A673 (cell line): ENCODE data around the gene TRMT5. TPM values are rescaled to one million over a fixed set of nuclear protein-coding genes. Genes with fewer than 3 reads are reported as not detected.

Experiments used
- BruUV-seq: library from RNA; stranded (reverse); fragments of 400-500 nt; replicated peaks from 2 replicates; lab custom pipeline; 2021; lab: Mats Ljungman, UMichigan
- CTCF ChIA-PET: fragments of 300-600 bp; sonication (Branson Sonifier 250); formaldehyde crosslinking; loops from one replicate; lab custom pipeline; 2022; ENCODE audit warnings: antibody characterized with exemption; lab: Charles Lee
- POLR2A ChIA-PET: fragments of 300-600 bp; sonication (Branson Sonifier 250); formaldehyde crosslinking; loops from one replicate; lab custom pipeline; 2022; ENCODE audit warnings: antibody characterized with exemption; ENCODE audit not compliant: low non-redundant PET; lab: Charles Lee
- DNase-seq: peaks from one replicate; pipeline ENCODE4 v3.0.0-alpha.2; 2015; ENCODE audit warnings: low spot score
- H3K27ac ChIP-seq: fragments of 200-600 bp; sonication (generic); 2 replicates; pipeline ENCODE4 v1.5.1; 2016; ENCODE audit warnings: mixed run types, low read depth, mild to moderate bottlenecking, mixed read lengths, antibody characterized with exemption, low read length; ENCODE audit not compliant: poor library complexity, severe bottlenecking
- H3K27me3 ChIP-seq: fragments of 200-600 bp; sonication (generic); replicated peaks from 2 replicates; pipeline ENCODE4 v1.6.1; 2017; ENCODE audit warnings: mixed run types, low read depth, mild to moderate bottlenecking, mixed read lengths, antibody characterized with exemption, low read length; ENCODE audit not compliant: insufficient read depth, poor library complexity
- H3K36me3 ChIP-seq: fragments of 200-600 bp; sonication (generic); 2 replicates; pipeline ENCODE4 v1.6.1; 2016; ENCODE audit warnings: mixed run types, mild to moderate bottlenecking, mixed read lengths, antibody characterized with exemption, low read length; ENCODE audit not compliant: insufficient read depth, poor library complexity, severe bottlenecking
- H3K4me1 ChIP-seq: fragments of 200-600 bp; sonication (generic); 2 replicates; pipeline ENCODE4 v1.6.1; 2017; ENCODE audit warnings: mixed run types, mild to moderate bottlenecking, mixed read lengths, antibody characterized with exemption, low read length; ENCODE audit not compliant: insufficient read depth, poor library complexity, severe bottlenecking
- H3K4me3 ChIP-seq: fragments of 200-600 bp; sonication (generic); 2 replicates; pipeline ENCODE4 v1.5.1; 2016; ENCODE audit warnings: low read depth, mixed run types, mild to moderate bottlenecking, mixed read lengths, low read length; ENCODE audit not compliant: poor library complexity, severe bottlenecking
- H3K9me3 ChIP-seq: fragments of 200-600 bp; sonication (generic); 2 replicates; pipeline ENCODE4 v1.6.1; 2016; ENCODE audit warnings: mixed run types, low read depth, mild to moderate bottlenecking, mixed read lengths, antibody characterized with exemption, low read length; ENCODE audit not compliant: poor library complexity, severe bottlenecking
- CTCF ChIP-seq: fragments of 300-800, 200-600 bp; sonication (generic); conservative IDR thresholded peaks from 2 replicates; pipeline ENCODE4 v1.5.1; 2017; ENCODE audit warnings: low read depth, mild to moderate bottlenecking, antibody characterized with exemption, low read length, moderate library complexity, mixed read lengths
- EZH2 ChIP-seq: fragments of 200-600 bp; sonication (generic); IDR thresholded peaks from 2 replicates; pipeline ENCODE4 v1.6.1; 2017; ENCODE audit warnings: borderline replicate concordance, low read depth, mild to moderate bottlenecking, mixed read lengths, antibody characterized with exemption, low read length; ENCODE audit not compliant: poor library complexity, severe bottlenecking
- intact Hi-C: fragments of 100-400 bp; cut with micrococcal nuclease; formaldehyde crosslinking; loops from one replicate; pipeline ENCODE4 v1.10.0; 2022; ENCODE audit not compliant: unreplicated experiment
- total RNA-seq: library from RNA; stranded (reverse); gene quantifications from 2 replicates; pipeline ENCODE4 v1.2.3, GENCODE V29; 2021

Gene TRMT5
- total RNA-seq, 1 experiment from 2014 or later: 21.9 TPM

- ChIA-PET POLR2A (no interaction called here), CTCF (interaction anchor here (1.1 to 1.6 kb wide), 2 partner anchors 9 to 400 kb away, joined by 3 to 7 read pairs; no protein-coding TSS in a partner anchor)
- no peak for TF ChIP-seq EZH2
- TF ChIP-seq CTCF: peak; percentile 95
- H3K4me1 ChIP-seq: peaks cover 46% of the 10 kb centered on the region
- H3K27me3 ChIP-seq: no peaks in the 10 kb centered on the region
- intact Hi-C loops: loop anchor here (2.0 to 5.0 kb wide), 3 partner anchors 227 to 401 kb away; partner anchors contain the start of gene SIX4
- no peaks in the 10 kb centered on the region for H3K36me3 ChIP-seq
- DNase-seq: peak; percentile 88
- no TSS peak for BruUV-seq
- no peaks in the 10 kb centered on the region for H3K9me3 ChIP-seq
- H3K27ac ChIP-seq: peak overlapping the region; percentile 69
- no peak overlapping the region for H3K4me3 ChIP-seq
Measured at GRCh38 chr14:61025251-61026223, 44.7 kb upstream of the TRMT5 start.

- no peaks in the 10 kb centered on the region for H3K36me3 ChIP-seq
- TF ChIP-seq CTCF (no peak), EZH2 (no peak)
- CTCF ChIA-PET: no interaction called here
- no peaks in the 10 kb centered on the region for H3K9me3 ChIP-seq
- H3K4me3 ChIP-seq: no peak overlapping the region
- no peak for DNase-seq
- H3K4me1 ChIP-seq: peaks cover 9% of the 10 kb centered on the region
- intact Hi-C loops: no loop called here
- BruUV-seq: no TSS peak
- no peaks in the 10 kb centered on the region for H3K27me3 ChIP-seq
- H3K27ac ChIP-seq: no peak overlapping the region
- POLR2A ChIA-PET: no interaction called here
Measured at GRCh38 chr14:61019537-61019936, 38.7 kb upstream of the TRMT5 start.

- CTCF ChIA-PET: no interaction called here
Measured at GRCh38 chr14:61003571-61003970, 22.7 kb upstream of the TRMT5 start.

More at GRCh38 chr14:61003571-61003970, 22.7 kb upstream of the TRMT5 start:
- Histone ChIP-seq H3K9me3 (no peaks in the 10 kb centered on the region), H3K27ac (no peak overlapping the region), H3K4me3 (no peak overlapping the region), H3K27me3 (no peaks in the 10 kb centered on the region), H3K4me1 (no peaks in the 10 kb centered on the region), H3K36me3 (no peaks in the 10 kb centered on the region)
- intact Hi-C loops: no loop called here
- DNase-seq: no peak
- BruUV-seq: no TSS peak
- POLR2A ChIA-PET: no interaction called here
- no peak for TF ChIP-seq EZH2
- TF ChIP-seq CTCF: no peak
